HG03575 (cell line): ENCODE results near the gene RAET1G.
"Not testable (repeated sequence)": the region's sequence is repeated elsewhere in the genome, so short reads cannot be mapped to it uniquely, and the experiment has no call there.

Source experiments
- ATAC-seq: cut with Tn5 transposase; IDR thresholded peaks from one replicate; pipeline ENCODE4 v1.9.1; 2021; ENCODE audit not compliant: unreplicated experiment, insufficient number of reproducible peaks, low FRiP score; ENCODE audit errors: extremely low read depth

Gene RAET1G

GRCh38 chr6:149919126-149919833, 3.6 kb downstream of the RAET1G start:
- ATAC-seq, result not testable (repeated sequence)

- no peak for ATAC-seq
Observed at GRCh38 chr6:149918151-149918905, 4.6 kb downstream of the RAET1G start.

GRCh38 chr6:149917679-149918078, 5.2 kb downstream of the RAET1G start:
- no peak for ATAC-seq

GRCh38 chr6:149915970-149916865, 6.7 kb downstream of the RAET1G start:
- no peak for ATAC-seq

- ATAC-seq, result no peak
Observed at GRCh38 chr6:149913540-149914240, 9.2 kb downstream of the RAET1G start.

- ATAC-seq, result no peak
Observed at GRCh38 chr6:149913085-149913484, 9.8 kb downstream of the RAET1G start.

GRCh38 chr6:149912680-149913079, 10.2 kb downstream of the RAET1G start:
- not testable (repeated sequence) for ATAC-seq

- ATAC-seq, result no peak
Observed at GRCh38 chr6:149910721-149911151, 12.2 kb downstream of the RAET1G start.

GRCh38 chr6:149909701-149910470, 13.0 kb downstream of the RAET1G start:
- ATAC-seq, result no peak

- not testable (repeated sequence) for ATAC-seq
Observed at GRCh38 chr6:149908480-149908879, 14.4 kb downstream of the RAET1G start.

GRCh38 chr6:149907317-149907716, 15.6 kb downstream of the RAET1G start:
- no peak for ATAC-seq

GRCh38 chr6:149906405-149906804, 16.5 kb downstream of the RAET1G start:
- no peak for ATAC-seq

GRCh38 chr6:149905911-149906371, 17.0 kb downstream of the RAET1G start:
- no peak for ATAC-seq

- ATAC-seq, result no peak
Observed at GRCh38 chr6:149905371-149905910, 17.5 kb downstream of the RAET1G start.

- no peak for ATAC-seq
Observed at GRCh38 chr6:149904661-149905370, 18.1 kb downstream of the RAET1G start.

- no peak for ATAC-seq
Observed at GRCh38 chr6:149903938-149904611, 18.8 kb downstream of the RAET1G start.
